Epidermal melanocyte (primary cell): ENCODE measurements around the gene METTL5.
A peak's percentile ranks its signal among the peaks of the same experiment; 100 is the strongest.
"Not testable (repeated sequence)": the region's sequence is repeated elsewhere in the genome, so short reads cannot be mapped to it uniquely, and the experiment has no call there.

Source experiments
- DNase-seq: peaks from one replicate; pipeline ENCODE4 v3.0.0; 2011; ENCODE audit warnings: low spot score; ENCODE audit not compliant: insufficient read length

Gene METTL5

GRCh38 chr2:169824373-169825333 lies at the start of gene METTL5:
Gene METTL5 (minus strand): TSS chr2:169824905. CDS start chr2:169824597, 308 bp downstream.
- peak; percentile 79 for DNase-seq

- DNase-seq = no peak
Observed at GRCh38 chr2:169871994-169872393, 47.3 kb upstream of the METTL5 start.

DNA sequence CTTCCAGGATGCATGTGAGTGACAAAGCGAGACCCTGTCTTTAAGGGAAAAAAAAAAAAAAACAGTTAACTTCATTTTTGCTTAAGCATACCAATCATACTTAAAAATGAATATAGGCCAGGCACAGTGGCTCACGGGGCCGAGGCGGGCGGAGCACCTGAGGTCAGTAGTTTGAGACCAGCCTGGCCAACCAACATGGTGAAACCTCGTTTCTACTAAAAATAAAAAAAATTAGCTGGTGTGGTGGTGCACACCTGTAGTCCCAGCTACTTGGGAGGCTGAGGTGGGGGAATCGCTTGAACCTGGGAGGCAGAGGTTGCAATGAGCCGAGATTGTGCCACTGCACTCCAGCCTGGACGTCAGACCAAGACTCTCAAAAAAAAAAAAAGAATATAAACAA lies 46.7 kb upstream of the METTL5 start:
- not testable (repeated sequence) for DNase-seq

DNA sequence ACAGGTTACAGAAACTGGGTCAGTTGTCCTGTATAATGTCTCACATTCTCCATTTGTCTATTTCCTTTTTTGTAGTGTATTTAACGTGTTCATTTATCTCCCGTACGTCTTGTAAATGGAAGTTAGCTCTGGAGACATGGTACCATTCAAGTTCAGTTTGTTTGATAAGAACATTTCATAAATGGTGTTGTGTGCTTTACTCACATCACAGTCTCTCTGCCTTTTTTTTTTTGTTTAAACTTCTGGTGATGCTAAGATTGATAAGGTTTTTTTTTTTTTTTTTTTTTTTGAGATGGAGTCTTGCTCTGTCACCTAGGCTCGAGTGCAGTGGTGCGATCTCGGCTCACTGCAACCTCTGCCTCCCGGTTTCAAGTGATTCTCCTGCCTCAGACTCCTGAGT lies 44.2 kb upstream of the METTL5 start:
- no peak for DNase-seq

DNA sequence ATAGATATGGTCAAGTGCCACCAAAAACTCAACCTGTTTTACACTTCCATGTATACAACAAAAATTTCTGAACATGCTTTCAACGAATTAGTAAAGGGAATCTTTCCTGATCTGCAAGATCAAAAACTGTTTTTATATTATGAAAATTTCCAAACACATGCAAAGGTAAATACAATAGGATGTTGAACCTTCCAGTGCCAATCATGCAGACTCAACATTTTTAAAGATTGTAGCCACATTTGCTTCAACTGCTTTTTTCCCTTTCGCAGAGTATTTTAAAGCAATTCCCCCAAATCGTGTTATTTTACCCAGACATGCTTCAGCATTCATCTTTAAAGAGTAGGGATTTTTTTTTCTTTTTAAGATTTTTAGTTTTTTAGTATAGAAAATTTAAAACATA lies 42.9 kb upstream of the METTL5 start:
- no peak for DNase-seq

GRCh38 chr2:169866230-169866629 lies 41.5 kb upstream of the METTL5 start:
- DNase-seq = not testable (repeated sequence)

DNA sequence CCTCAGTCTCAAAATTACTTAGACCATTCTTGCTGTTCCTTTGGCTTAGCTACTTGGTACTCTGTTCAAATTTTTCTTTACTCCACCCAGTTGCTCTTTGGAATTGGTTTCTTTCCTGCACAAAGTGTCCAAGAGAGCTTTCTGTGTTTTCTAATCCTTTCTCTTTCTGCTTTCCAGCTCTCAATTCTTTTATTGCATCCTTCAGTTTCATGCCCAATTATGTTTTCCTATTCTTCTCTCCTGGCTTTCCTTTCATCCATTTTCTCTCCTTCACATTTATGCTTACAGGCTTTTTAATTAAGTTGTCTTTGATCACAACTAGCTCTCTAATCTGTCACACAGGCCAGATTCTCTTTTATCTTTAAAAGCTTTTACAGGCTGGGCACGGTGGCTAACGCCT lies 40.8 kb upstream of the METTL5 start:
- DNase-seq = no peak

DNA sequence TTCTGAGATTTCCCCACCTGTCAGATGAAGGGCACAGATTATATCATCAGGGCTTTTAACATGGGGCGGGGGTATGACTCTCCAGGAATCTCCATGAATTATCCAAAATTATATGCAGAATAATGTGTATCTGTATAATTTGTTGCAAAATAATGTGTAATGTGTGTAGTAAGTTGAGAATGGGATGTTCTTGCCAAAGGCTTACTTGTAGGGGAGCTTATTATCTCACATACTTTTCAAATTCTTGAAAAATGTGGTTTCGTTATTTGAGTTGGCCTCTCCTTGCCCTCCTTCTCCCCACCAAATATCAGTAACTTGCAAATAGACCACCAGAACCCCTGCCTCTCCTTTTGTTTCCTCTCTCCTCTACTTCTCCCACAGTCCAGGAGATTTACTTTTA lies 38.1 kb upstream of the METTL5 start:
- DNase-seq = no peak

DNA sequence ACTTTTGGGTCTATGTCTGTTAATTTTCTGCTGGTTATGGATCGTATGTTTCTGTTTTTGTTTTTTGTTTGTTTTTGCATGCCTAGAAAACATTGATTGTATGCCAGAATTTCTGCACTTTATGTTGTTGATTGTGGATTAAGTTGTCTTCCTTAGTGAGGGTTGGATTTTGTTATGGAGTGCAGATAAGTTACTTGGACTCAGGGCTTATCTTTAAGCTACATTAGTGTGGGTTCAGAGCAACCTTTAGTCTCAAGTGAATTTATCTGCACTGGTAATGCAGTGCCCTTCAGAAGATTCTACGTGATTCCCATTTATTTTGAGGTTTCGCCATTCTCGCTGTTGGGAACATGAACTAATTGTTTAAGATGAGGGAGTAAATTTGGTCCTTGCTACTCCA lies 35.4 kb upstream of the METTL5 start:
- DNase-seq = no peak

DNA sequence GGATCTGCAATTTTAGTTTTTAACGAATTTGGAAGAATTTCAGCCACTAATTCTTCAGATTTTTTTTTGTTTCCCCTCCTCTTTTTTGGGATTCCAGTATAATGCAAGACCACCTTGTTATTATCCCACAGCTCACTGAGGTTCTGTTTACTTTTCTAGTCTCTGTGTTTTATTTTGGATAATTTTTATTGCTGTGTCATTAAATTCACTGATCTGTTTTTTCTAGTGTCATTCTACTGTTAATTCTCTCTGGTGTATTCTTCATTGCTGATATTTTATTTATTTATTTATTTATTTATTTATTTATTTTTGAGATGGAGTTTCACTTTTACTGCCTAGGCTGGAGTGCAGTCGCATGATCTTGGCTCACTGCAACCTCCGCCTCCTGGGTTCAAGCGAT lies 34.7 kb upstream of the METTL5 start:
- no peak for DNase-seq

- DNase-seq = not testable (repeated sequence)
Observed at GRCh38 chr2:169855281-169856258, 30.9 kb upstream of the METTL5 start.

DNA sequence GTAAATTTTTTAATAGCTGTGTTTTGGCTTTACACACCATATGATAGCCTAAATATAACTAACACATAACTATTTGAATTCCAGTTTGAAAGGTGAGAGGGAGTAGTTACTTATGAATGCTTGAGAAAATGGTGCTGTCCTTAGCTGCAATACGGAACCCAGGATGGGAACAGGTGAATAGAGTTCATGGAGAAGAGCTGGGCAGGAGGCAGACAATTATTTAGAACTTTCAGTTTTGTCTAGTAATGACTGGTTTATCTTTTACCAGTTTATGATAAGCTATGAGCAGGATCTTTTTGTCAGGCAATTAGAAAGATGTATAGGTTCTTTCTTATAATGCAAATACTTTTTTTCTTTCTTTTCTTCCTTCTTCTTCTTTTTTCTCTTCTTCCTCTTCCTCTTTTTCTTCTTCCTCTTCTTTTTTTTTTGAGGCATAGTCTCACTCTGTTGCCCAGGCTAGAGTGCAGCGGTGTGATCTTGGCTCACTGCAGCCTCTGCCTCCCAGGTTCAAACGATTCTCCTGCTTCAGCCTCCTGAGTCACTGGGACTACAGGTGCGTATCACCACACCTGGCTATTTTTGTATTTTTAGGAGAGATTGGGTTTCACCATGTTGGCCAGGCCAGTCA lies 28.4 kb upstream of the METTL5 start:
- DNase-seq = no peak

DNA sequence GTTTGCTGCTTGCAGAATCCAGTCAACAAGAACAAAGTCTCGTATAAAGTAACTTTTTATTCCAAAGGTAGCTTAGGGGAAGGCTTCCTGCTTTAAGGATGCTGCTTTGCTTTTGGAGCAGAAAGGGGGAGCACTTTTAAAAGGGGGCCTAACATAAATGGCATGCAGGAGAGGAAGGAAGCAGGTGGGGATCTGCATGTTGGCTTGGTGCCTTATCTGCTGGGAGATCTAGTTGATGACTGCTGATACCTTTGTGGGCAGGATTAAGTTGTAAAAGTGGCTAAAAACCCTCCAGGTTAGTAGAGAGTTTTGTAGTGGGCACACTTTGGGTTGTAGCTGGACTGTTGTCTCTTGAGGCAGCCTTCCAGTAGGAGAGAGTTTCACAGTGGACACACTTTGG lies 25.0 kb upstream of the METTL5 start:
- no peak for DNase-seq

- DNase-seq = not testable (repeated sequence)
Observed at GRCh38 chr2:169848959-169849693, 24.4 kb upstream of the METTL5 start.

GRCh38 chr2:169845016-169845415 lies 20.3 kb upstream of the METTL5 start:
- DNase-seq = no peak

GRCh38 chr2:169841625-169842024 lies 16.9 kb upstream of the METTL5 start:
- DNase-seq = not testable (repeated sequence)

GRCh38 chr2:169840747-169841142 lies 16.0 kb upstream of the METTL5 start:
- DNase-seq = no peak

- DNase-seq = no peak
Observed at GRCh38 chr2:169839954-169840746, 15.4 kb upstream of the METTL5 start.

DNA sequence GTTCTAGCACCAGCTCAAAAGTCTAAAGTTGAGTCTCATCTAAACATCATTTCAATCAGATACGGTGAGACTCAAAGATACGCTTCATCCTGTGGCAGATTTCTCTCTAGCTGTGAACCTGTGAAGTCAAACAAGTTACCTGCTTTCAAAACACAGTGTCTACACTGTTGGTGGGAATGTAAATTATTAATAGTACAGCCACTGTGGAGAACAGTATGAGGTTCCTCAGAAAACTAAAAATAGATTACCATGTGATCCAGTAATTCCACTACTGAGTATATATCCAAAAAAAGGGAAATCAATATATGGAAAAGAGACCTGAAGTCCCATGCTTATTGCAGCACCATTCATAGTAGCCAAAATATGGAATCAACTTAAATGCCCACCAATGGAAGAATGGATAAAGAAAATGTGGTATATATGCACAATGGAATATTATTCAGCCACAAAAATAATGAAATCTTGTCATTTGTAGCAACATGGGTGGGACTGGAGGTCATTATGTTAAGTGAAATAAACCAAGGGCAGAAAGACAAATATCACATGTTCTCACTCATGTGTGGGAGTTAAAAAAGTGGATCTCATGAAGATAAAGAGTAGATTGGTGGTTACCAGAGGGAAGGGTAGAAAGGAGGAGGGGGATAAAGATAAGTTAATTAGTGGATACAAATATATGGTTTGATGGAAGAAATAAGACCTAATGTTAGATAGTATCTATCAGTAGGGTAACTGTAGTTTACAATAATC lies 14.2 kb upstream of the METTL5 start:
- no peak for DNase-seq
